GM23338 (cell line): ENCODE results near the gene COPA.

Experiments
- JUNB ChIP-seq: IDR thresholded peaks from one replicate; pipeline ENCODE4 v1.6.1; 2016; ENCODE audit warnings: antibody characterized with exemption; ENCODE audit not compliant: unreplicated experiment
- TF ChIP-seq, protein P1 (sequence below), 2 experiments: fragments of 200-600 bp in 1 of 2; sonication (generic) in 1 of 2; conservative IDR thresholded peaks; 2 replicates each; pipeline versions ENCODE4 v1.5.1 to v1.6.1; 2016 to 2017; ENCODE audit warnings: antibody characterized with exemption in 2 of 2, low read depth in 2 of 2, mild to moderate bottlenecking in 2 of 2, moderate library complexity in 1 of 2

DNA sequence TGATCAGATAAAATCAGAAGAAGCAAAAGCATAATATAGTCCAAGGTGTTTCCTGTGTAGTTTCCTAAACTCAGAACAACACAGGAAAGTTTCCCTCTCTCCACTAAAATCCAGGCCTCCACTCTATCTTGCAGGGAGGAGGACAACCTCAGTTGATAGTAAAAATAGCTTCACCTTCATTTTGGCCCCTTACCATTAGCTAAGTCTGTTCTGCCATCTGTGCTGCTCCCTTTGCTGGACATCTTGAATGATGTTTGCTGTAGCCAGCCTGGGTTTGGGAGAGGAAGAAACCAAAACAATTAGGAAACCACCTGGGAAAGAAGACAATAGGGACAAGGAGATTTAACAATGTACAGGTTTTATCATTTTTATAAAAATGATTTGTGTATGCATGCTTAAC lies 99.3 kb downstream of the COPA start:
- no peak for TF ChIP-seq JUNB
- TF ChIP-seq, protein P1, sequence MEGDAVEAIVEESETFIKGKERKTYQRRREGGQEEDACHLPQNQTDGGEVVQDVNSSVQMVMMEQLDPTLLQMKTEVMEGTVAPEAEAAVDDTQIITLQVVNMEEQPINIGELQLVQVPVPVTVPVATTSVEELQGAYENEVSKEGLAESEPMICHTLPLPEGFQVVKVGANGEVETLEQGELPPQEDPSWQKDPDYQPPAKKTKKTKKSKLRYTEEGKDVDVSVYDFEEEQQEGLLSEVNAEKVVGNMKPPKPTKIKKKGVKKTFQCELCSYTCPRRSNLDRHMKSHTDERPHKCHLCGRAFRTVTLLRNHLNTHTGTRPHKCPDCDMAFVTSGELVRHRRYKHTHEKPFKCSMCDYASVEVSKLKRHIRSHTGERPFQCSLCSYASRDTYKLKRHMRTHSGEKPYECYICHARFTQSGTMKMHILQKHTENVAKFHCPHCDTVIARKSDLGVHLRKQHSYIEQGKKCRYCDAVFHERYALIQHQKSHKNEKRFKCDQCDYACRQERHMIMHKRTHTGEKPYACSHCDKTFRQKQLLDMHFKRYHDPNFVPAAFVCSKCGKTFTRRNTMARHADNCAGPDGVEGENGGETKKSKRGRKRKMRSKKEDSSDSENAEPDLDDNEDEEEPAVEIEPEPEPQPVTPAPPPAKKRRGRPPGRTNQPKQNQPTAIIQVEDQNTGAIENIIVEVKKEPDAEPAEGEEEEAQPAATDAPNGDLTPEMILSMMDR (conservative IDR thresholded peaks at IDR 0.05; ENCODE audit: low read depth in 2 of 2), result no peak
